Liver (tissue), 9 donors: Measurements from ENCODE around the gene DISP3. TPM values are rescaled to one million over a fixed set of nuclear protein-coding genes. Genes with fewer than 3 reads are reported as not detected.

ENCODE experiments used
- DNase-seq: peaks from one replicate; pipeline ENCODE4 v3.0.0-alpha.2; 2017; ENCODE audit warnings: low spot score
- H3K27ac ChIP-seq, 2 donors: one replicate each; pipeline ENCODE4 v1.7.0; 2013; ENCODE audit warnings: inconsistent platforms in 2 of 2, low read length in 2 of 2, control low read depth in 1 of 2, low read depth in 1 of 2, mild to moderate bottlenecking in 1 of 2
- H3K27me3 ChIP-seq, 4 donors: one replicate each; pipeline versions ENCODE4 v1.6.1 to v1.7.0; 2013; ENCODE audit warnings: low read length in 3 of 4, inconsistent platforms in 1 of 4, mild to moderate bottlenecking in 1 of 4, moderate library complexity in 1 of 4; ENCODE audit not compliant: control insufficient read depth in 4 of 4, insufficient read depth in 4 of 4
- H3K36me3 ChIP-seq, 4 donors: one replicate each; pipeline versions ENCODE4 v1.6.1 to v1.7.0; 2013; ENCODE audit warnings: low read length in 3 of 4, mild to moderate bottlenecking in 3 of 4, low read depth in 1 of 4, moderate library complexity in 1 of 4; ENCODE audit not compliant: control insufficient read depth in 4 of 4, insufficient read depth in 3 of 4
- H3K4me1 ChIP-seq, 4 donors: one replicate each; pipeline versions ENCODE4 v1.6.1 to v1.7.0; 2013; ENCODE audit warnings: low read length in 3 of 4, mild to moderate bottlenecking in 3 of 4, moderate library complexity in 1 of 4; ENCODE audit not compliant: control insufficient read depth in 4 of 4, insufficient read depth in 4 of 4
- H3K4me3 ChIP-seq, 3 donors: one replicate each; pipeline versions ENCODE4 v1.6.1 to v1.7.0; 2013; ENCODE audit warnings: low read length in 3 of 3, control low read depth in 1 of 3, low read depth in 1 of 3, mild to moderate bottlenecking in 1 of 3
- H3K9ac ChIP-seq, 2 donors: one replicate each; pipeline ENCODE4 v1.7.0; 2013; ENCODE audit warnings: low read length in 2 of 2, mild to moderate bottlenecking in 2 of 2, moderate library complexity in 2 of 2, control low read depth in 1 of 2, low read depth in 1 of 2
- H3K9me3 ChIP-seq, 4 donors: one replicate each; pipeline versions ENCODE4 v1.6.1 to v1.7.0; 2013; ENCODE audit warnings: low read length in 3 of 4; ENCODE audit not compliant: control insufficient read depth in 4 of 4
- CTCF ChIP-seq: fragments of 150-350 bp; IDR thresholded peaks from 2 replicates; pipeline ENCODE4 v1.5.1; 2017; ENCODE audit warnings: improper control_type of control experiment, low read depth, low read length; ENCODE audit not compliant: missing input control
- EGR1 ChIP-seq, 2 donors: IDR thresholded peaks; 2 replicates each; pipeline ENCODE4 v1.6.1; 2016 to 2018; ENCODE audit warnings: antibody characterized with exemption in 2 of 2, low read depth in 2 of 2
- FOXA1 ChIP-seq: IDR thresholded peaks from 2 replicates; pipeline ENCODE4 v1.6.1; 2016; ENCODE audit warnings: antibody characterized with exemption
- FOXA2 ChIP-seq: IDR thresholded peaks from 2 replicates; pipeline ENCODE4 v1.6.1; 2016; ENCODE audit warnings: antibody characterized with exemption
- GABPA ChIP-seq, 2 donors: IDR thresholded peaks in 1 of 2; conservative IDR thresholded peaks in 1 of 2; 2 replicates each; pipeline ENCODE4 v1.6.1; 2016; ENCODE audit warnings: antibody characterized with exemption in 2 of 2, mild to moderate bottlenecking in 1 of 2, moderate library complexity in 1 of 2
- HNF4G ChIP-seq: IDR thresholded peaks from 2 replicates; pipeline ENCODE4 v1.6.1; 2016; ENCODE audit warnings: antibody characterized with exemption
- JUND ChIP-seq, 2 donors: IDR thresholded peaks; 2 replicates each; pipeline ENCODE4 v1.6.1; 2016; ENCODE audit warnings: antibody characterized with exemption in 2 of 2
- RAD21 ChIP-seq, 2 donors: IDR thresholded peaks; 2 replicates each; pipeline ENCODE4 v1.6.1; 2016; ENCODE audit warnings: antibody characterized with exemption in 2 of 2, mild to moderate bottlenecking in 2 of 2
- SP1 ChIP-seq: IDR thresholded peaks from 2 replicates; pipeline ENCODE4 v1.6.1; 2018; ENCODE audit warnings: antibody characterized with exemption, mild to moderate bottlenecking
- TAF1 ChIP-seq: conservative IDR thresholded peaks from 2 replicates; pipeline ENCODE4 v1.6.1; 2016; ENCODE audit warnings: antibody characterized with exemption, mild to moderate bottlenecking
- ZBTB33 ChIP-seq: IDR thresholded peaks from 2 replicates; pipeline ENCODE4 v1.6.1; 2016; ENCODE audit warnings: antibody characterized with exemption
- WGBS: extraction: QIAGEN DNeasy Blood & Tissue Kit; methylation state at CpG from one replicate; pipeline ENCODE4 v1.1.7; 2013; 5-methylcytosine and 5-hydroxymethylcytosine counted together
- polyA plus RNA-seq, 2 donors: library from polyadenylated mRNA; stranded (reverse) in 1 of 2; unstranded in 1 of 2; fragments of 200-250 nt in 1 of 2; fragments of >200 nt in 1 of 2; fragmentation: Nextera tagmentation in 1 of 2; extraction: Ambion mirVana in 1 of 2; gene quantifications; one replicate each; pipeline versions ENCODE4 v1.2.1 to v1.2.3, GENCODE V29; 2013 to 2015
- total RNA-seq, 2 donors: library from RNA; depleted of rRNA; stranded (reverse); fragments of >200 nt; gene quantifications; one replicate each; pipeline ENCODE4 v1.2.3, GENCODE V29; 2014
- TF ChIP-seq, protein P1 (sequence below): IDR thresholded peaks from 2 replicates; pipeline ENCODE4 v1.6.1; 2016; ENCODE audit warnings: antibody characterized with exemption, mild to moderate bottlenecking
- TF ChIP-seq, protein P2 (sequence below): IDR thresholded peaks from 2 replicates; pipeline ENCODE4 v1.6.1; 2016; ENCODE audit warnings: antibody characterized with exemption
- donor health status: healthy.
- donor health status: healthy.
- donor health status: healthy.
- donor health status: healthy.
- donor health status: healthy.

Gene DISP3
- total and polyA plus RNA-seq, 4 donors = 0.02 to 0.08 TPM; not detected in 2

DNA sequence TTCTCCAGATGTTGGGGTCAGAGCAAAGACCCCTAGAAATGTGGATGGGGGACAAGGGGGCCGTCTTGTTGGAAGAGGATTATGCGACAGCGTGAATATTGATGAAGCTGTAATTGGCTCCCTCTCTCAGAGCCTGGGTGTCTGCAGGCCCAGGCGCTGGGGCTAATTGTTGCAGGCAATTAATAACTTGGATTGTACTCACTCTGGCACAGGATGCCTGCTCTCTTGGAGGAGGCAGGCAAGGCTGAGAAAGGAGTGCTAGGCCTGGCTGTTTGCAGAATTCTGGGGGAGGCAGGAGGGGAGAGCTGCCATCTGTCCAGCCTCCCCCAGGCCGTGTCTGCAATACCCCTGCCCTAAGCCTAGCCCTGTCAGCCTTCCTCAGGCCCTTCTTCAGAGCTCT is 4.1 kb upstream of the DISP3 start:
- no peak overlapping the region for H3K27ac ChIP-seq
- WGBS = 75% methylated on average over 5 of the region's 5 CpGs

GRCh38 chr1:11475748-11476147 is 3.2 kb upstream of the DISP3 start:
- WGBS = 75% methylated on average over 4 of the region's 4 CpGs
- H3K27me3 ChIP-seq = peaks cover 4% of the 10 kb centered on the region in 4 donors
- H3K4me1 ChIP-seq = peaks cover 2 to 12% (median 9%) of the 10 kb centered on the region in 4 donors
- no peak overlapping the region for H3K27ac ChIP-seq
- no peak overlapping the region for H3K9ac ChIP-seq
- no peak overlapping the region for H3K4me3 ChIP-seq
- no peak for DNase-seq
- H3K9me3 ChIP-seq = no peaks in the 10 kb centered on the region
- no peaks in the 10 kb centered on the region for H3K36me3 ChIP-seq
- TF ChIP-seq JUND (IDR thresholded peaks at IDR 0.05) (no peak), FOXA1 (no peak), EGR1 (IDR thresholded peaks at IDR 0.05; ENCODE audit: low read depth in 2 of 2) (no peak), CTCF (no peak), GABPA (IDR thresholded peaks at IDR 0.05 in 1 of 2, conservative IDR thresholded peaks at IDR 0.05 in 1 of 2) (no peak), FOXA2 (no peak), RAD21 (IDR thresholded peaks at IDR 0.05) (no peak), HNF4G (no peak)

More for the DNA sequence above, 4.1 kb upstream of the DISP3 start:
- Histone ChIP-seq H3K4me1 (peaks cover 2 to 12% (median 9%) of the 10 kb centered on the region in 4 donors), H3K36me3 (no peaks in the 10 kb centered on the region), H3K27me3 (peaks cover 0 to 4% (median under 1%) of the 10 kb centered on the region in 4 donors), H3K9ac (no peak overlapping the region), H3K9me3 (no peaks in the 10 kb centered on the region), H3K4me3 (no peak overlapping the region)
- DNase-seq = no peak
- TF ChIP-seq HNF4G = no peak
- TF ChIP-seq, protein P1, sequence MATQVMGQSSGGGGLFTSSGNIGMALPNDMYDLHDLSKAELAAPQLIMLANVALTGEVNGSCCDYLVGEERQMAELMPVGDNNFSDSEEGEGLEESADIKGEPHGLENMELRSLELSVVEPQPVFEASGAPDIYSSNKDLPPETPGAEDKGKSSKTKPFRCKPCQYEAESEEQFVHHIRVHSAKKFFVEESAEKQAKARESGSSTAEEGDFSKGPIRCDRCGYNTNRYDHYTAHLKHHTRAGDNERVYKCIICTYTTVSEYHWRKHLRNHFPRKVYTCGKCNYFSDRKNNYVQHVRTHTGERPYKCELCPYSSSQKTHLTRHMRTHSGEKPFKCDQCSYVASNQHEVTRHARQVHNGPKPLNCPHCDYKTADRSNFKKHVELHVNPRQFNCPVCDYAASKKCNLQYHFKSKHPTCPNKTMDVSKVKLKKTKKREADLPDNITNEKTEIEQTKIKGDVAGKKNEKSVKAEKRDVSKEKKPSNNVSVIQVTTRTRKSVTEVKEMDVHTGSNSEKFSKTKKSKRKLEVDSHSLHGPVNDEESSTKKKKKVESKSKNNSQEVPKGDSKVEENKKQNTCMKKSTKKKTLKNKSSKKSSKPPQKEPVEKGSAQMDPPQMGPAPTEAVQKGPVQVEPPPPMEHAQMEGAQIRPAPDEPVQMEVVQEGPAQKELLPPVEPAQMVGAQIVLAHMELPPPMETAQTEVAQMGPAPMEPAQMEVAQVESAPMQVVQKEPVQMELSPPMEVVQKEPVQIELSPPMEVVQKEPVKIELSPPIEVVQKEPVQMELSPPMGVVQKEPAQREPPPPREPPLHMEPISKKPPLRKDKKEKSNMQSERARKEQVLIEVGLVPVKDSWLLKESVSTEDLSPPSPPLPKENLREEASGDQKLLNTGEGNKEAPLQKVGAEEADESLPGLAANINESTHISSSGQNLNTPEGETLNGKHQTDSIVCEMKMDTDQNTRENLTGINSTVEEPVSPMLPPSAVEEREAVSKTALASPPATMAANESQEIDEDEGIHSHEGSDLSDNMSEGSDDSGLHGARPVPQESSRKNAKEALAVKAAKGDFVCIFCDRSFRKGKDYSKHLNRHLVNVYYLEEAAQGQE = no peak
- no peak for TF ChIP-seq EGR1 (IDR thresholded peaks at IDR 0.05; ENCODE audit: low read depth in 2 of 2)
- TF ChIP-seq, protein P2, sequence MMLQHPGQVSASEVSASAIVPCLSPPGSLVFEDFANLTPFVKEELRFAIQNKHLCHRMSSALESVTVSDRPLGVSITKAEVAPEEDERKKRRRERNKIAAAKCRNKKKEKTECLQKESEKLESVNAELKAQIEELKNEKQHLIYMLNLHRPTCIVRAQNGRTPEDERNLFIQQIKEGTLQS = no peak
- no peak for TF ChIP-seq SP1
- TF ChIP-seq FOXA2 = no peak
- no peak for TF ChIP-seq ZBTB33
- no peak for TF ChIP-seq TAF1
